Medulla oblongata (tissue), 1 donor: Measurements from ENCODE around the gene RAE1.
"Not testable (repeated sequence)": the region's sequence is repeated elsewhere in the genome, so short reads cannot be mapped to it uniquely, and the experiment has no call there.

ENCODE experiments used
- DNase-seq: peaks from one replicate; pipeline ENCODE4 v3.0.0-alpha.2; 2015; ENCODE audit errors: extremely low spot score

RAE1 gene

GRCh38 chr20:57326667-57327455 lies 24.2 kb upstream of the RAE1 start:
- no peak for DNase-seq

GRCh38 chr20:57327820-57328219 lies 23.2 kb upstream of the RAE1 start:
- no peak for DNase-seq

- peak; percentile 22 for DNase-seq
These were observed 21.3 kb upstream of the RAE1 start, which contains the start of gene SPO11 for GRCh38 chr20:57329608-57330221. TSS of gene SPO11 (plus strand) at chr20:57329803. CDS start at chr20:57329868, 65 bp downstream.

- DNase-seq, result peak; percentile 79
These were observed 20.1 kb upstream of the RAE1 start for GRCh38 chr20:57330998-57331397.

GRCh38 chr20:57332105-57333089 lies 18.7 kb upstream of the RAE1 start:
- no peak for DNase-seq

GRCh38 chr20:57335392-57335791 lies 15.7 kb upstream of the RAE1 start:
- DNase-seq, result peak; percentile 49

- no peak for DNase-seq
These were observed 9.4 kb upstream of the RAE1 start for GRCh38 chr20:57341663-57342062.

GRCh38 chr20:57342829-57343228 lies 8.2 kb upstream of the RAE1 start:
- no peak for DNase-seq

GRCh38 chr20:57346477-57346876 lies 4.6 kb upstream of the RAE1 start:
- DNase-seq, result peak; percentile 91

- no peak for DNase-seq
These were observed 3.7 kb upstream of the RAE1 start for GRCh38 chr20:57347393-57347792.

GRCh38 chr20:57348200-57348921 lies 2.7 kb upstream of the RAE1 start:
- DNase-seq, result not testable (repeated sequence)

GRCh38 chr20:57348922-57349574 lies 2.0 kb upstream of the RAE1 start:
- not testable (repeated sequence) for DNase-seq

GRCh38 chr20:57350081-57350710 lies 859 bp upstream of the RAE1 start:
- DNase-seq, result no peak

- not testable (repeated sequence) for DNase-seq
These were observed 371 bp upstream of the RAE1 start for GRCh38 chr20:57350726-57351041.

GRCh38 chr20:57352305-57352704 lies 1.2 kb downstream of the RAE1 start:
- no peak for DNase-seq

GRCh38 chr20:57353351-57353750 lies 2.3 kb downstream of the RAE1 start:
- no peak for DNase-seq

- DNase-seq, result no peak
These were observed 10.5 kb downstream of the RAE1 start for GRCh38 chr20:57361517-57361916.

- DNase-seq, result no peak
These were observed 13.4 kb downstream of the RAE1 start for GRCh38 chr20:57364451-57364850.

GRCh38 chr20:57369596-57369995 lies 18.5 kb downstream of the RAE1 start:
- DNase-seq, result peak; percentile 40

- no peak for DNase-seq
These were observed 19.3 kb downstream of the RAE1 start for GRCh38 chr20:57370316-57370715.

GRCh38 chr20:57371363-57371762 lies 20.3 kb downstream of the RAE1 start:
- no peak for DNase-seq
